ENCODE data around the gene DPP6.

DPP6 gene

DNA sequence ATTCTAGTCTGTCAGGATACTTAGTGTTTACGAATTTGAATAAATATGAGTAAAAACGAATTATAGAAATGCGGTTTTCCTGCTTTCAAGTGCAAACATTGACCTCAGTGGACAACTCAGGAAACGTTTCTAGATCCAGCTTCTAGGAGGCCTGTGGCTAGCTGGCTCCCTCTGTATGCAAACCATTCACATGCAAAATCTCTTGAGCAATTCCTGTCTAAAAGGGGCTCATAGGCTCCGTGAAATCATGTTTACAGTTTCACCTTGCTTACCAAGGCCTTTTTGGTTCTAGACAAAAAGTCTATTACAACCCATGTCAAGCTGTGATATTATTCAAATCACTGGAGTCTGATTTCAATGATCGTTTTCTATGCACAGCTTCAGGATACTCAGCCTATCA is 364.5 kb downstream of the DPP6 start:
- DNase-seq: no peak

DNA sequence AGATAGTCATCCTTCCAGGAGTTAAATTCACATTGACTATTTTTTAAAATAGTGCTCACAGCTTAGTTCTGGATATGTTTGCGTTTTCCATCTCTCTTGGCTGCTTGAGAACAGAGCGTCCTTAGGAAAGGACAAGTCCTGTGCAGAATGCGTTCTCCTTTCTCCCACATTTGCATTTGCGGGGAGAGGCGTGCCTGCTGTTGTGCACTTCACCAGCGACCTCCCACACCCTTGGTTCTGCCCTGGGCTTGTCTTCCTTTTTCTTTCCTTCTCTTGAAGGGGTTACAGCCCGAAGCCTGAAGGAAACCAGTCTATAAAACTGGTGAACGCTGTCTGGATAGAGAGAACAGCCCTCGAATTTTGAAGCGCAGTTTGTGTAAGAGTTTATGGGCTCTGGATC is 367.1 kb downstream of the DPP6 start:
- DNase-seq: no peak

DNA sequence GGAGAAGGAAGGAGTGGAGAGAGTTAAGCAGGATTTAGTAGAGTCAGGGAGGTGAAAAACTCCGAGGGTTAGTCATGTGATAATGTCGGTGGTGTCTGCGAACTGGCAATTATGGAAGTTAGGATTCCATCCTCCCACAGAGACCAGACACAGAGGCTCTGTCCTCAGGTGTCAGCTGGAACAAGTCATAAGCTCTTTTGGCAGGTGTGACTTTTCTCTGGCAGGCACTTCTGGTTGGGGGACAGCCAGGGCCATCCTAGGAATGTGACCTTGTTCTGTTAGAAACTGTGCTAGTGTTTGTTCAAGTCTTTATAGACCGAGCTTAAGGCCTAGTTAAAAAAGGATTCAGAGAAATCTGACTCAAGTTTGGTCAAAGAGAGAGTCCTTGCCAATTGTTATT is 371.0 kb downstream of the DPP6 start:
- DNase-seq: no peak

DNA sequence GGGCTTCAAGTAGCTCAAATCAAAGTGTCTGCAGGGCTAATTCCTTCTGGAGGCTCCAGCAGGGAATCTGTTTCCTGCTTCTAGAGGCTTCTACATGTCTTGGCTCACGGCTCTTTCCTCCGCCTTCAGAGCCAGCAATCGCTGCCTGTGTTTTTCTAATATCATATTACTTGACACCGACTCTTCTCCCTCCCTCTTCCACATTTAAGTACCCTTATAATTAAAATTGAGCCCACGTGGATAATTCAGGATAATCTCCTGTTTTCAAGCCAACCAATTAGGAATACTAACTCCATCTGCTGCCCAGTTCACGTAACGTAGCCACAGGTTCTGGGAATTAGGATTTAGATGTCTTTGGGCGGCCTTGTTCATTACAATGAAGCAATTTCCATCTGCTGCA is 372.2 kb downstream of the DPP6 start:
- no peak for DNase-seq

DNA sequence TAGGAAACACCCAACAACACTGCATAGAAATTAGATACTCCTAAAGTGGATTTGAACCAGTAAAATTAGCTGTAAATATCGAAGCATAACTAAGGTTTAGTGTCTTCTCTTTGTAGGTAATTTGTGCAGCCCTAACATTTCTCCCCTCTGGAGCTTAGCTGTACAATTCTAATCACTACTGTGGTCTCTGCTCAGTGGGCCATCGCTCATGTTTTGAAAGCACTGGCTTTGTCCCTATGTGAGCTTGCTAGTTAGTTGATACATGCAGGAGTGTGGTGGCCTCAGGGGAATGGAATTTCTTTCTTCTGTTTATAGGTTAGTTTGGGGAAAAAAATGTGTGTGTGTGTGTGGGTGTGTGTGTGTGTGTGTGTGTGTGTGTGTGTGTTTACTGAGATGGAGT is 373.1 kb downstream of the DPP6 start:
- DNase-seq: no peak

DNA sequence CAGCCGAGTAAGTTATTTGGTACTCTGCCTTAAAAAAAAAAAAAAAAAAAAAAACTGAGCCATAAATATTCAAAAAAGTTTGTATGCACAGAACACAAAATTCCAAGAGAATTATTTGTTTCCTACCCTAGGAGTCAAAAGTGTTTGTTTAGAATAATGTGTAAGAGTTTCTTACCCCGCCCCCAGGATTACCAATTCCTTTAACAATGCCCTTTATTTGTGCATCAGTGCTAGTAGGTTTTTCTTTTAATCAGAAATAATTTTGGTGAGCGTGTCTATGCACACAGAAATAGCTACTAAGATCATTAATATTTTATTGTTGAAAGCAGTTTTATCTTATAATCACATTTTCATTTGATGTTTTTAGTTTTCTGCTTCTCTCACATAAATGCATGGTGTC is 374.6 kb downstream of the DPP6 start:
- DNase-seq: no peak

DNA sequence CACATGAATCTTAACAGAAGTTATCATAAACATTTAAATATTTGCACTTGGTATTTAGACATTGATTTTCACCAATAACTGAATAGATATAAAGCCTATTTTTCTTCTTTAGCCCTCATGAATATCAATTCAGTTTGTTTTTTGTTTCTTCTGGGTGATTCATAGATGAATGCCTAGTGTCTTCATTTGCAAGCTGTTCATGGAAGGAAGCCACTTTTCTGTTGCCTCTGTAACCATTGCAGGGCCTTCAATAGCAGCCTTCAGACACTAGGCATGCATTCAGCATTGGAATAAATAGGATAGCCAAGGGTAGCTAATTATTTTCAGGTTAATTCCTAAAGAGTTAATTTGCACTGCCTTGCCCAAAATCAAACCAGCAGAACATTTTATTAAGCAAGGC is 375.3 kb downstream of the DPP6 start:
- DNase-seq: no peak

DNA sequence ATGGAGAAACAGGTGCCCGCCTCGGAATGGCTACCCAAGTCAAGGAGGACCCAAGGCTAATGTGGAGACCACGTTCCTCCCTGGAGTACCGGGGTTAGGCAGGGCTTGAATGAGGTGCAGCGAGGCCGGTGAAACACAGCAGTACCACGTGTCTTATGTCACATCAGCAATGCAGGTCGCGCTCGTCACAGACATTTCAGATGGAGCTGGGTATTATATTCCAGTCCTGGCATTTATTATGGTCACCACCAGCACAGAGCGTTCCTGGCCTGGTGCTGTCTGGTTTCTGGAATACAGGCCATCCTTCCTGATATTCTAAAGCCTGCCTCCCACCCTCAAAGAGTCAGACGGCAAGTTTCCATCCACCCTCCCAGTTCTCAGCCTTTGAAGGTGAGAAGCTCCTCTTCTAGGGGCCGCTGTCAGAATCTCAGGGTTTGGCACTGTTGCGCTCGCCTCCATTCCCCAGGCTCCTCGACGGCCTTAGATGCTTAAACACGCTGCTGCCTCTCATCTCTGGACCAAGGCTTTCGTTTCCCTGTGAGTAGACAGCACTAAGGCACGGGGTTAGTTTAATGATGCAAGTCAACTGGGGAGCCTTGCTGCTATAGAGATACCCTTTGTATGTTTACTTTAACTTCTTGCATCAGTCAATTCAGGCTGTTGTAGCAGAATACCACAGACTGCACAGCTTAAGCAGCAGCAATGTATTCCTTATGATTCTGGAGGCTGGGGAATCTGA is 377.6 kb downstream of the DPP6 start:
- no peak for DNase-seq

DNA sequence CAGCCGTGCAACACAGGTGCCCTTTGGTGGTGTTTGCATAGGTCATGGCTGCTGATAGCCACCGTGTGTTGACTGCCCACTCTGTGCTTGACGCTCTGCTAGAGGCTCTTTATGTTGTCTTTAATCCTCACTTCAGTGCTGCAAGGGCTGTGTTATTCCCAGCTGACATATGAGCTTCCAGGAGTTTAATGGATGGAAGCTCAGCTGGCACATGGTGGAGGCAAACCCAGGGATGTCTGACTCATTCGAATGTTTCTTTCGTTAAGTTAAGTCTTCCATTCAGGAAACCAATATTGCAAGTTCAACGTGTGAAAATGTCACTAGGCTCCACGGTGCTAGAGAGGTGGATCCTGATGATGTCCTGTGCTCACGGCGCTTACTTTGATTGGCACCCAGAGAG is 378.4 kb downstream of the DPP6 start:
- no peak for DNase-seq

DNA sequence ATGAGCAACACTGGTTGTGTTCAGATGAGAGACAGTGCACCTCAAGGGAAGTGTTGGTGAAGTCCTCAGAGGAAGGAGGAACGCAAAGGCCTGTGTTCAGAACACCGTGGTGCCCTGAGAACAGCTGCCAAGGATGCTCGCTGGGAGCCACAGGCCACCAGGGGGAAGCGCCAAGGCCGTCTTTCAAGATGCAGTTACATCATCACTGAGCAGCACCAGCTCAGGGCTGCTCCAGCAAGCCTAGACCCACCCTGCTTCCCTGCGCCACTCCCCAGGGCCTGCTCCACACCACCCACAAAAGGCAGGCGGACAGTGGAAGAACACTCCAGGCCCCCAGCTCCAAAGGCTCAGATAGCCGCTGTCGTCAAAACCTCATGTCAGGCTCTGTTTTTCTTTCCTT is 378.8 kb downstream of the DPP6 start:
- no peak for DNase-seq

DNA sequence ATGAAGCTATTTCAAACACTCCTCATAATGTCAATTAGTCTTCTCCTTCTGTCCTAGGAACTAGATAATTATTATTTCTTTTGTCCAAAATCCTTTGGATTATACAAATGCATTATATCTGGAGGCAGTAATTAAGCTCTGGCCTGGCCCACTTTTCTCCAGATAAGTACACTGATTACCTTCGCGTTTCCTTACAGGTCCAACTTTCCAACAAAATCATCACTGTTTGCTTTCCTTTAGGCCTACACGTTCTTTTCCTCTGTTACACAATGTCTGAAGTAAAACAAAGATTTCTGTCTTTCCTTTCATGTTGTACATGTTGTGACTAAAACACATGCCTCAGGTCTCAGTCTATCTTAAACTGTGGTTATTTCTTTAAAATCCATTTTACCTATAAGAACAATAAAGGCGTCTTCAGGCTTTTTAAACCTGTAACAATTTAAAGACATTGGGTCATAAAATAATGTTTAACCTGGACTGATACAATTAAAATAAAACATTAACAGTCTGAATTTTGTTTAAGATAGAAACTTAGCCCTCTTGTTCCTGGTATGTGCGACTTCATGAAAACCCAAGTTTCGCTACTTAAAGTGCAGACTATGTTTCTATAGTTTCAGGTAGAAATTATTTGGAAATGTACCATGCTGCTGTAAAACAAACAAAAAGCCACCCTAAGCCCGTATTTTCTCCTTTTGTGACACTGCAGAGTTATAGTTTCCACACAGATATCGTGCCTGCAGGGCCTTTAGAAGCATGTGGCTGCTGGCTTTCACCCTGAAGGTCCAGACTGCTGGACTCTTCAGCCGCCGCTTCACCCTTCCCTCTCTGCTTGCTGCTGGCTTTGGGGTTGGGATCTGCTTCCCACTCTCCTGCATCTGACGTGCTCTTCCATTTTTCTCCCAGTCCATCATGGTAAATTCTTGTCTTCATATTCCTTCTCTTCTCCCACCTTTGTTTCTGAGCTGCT is 381.7 kb downstream of the DPP6 start:
- DNase-seq: no peak

DNA sequence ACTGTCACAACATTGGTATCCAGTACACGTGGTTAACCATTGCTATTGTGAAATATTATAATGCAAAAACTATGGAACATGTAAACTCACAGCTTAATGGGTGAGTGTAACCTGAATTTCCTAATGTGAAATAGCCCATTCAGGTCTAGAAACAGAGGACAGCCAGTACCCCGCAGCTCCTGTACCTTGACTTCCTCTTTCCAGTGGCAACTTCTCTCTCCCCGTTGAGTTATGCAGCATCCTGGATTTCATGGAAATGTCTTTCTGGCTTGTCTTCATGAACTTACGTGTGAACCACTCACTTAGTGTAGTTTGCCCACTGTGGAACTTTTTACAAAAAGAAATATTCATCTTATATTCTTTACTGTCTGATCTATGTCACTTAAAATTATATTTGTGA is 384.4 kb downstream of the DPP6 start:
- DNase-seq: no peak

DNA sequence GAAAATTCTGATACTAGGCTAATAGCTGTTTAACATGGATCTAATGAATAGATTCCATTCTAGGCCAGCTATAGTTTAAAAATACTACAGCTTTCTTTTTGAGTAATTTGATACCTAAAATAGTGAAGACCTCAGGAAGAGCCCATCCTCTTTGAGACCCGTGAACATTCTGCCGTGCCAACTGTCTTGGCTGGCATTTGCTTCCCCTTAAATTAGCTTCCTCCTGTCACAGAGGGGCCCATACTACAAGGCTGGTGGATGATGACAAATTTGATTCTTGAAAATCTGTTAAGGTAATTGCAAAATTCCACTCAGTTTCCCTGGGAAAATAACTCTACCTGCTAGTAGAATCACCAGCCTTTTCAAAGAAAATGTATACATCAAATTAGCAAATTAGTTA is 385.0 kb downstream of the DPP6 start:
- no peak for DNase-seq

DNA sequence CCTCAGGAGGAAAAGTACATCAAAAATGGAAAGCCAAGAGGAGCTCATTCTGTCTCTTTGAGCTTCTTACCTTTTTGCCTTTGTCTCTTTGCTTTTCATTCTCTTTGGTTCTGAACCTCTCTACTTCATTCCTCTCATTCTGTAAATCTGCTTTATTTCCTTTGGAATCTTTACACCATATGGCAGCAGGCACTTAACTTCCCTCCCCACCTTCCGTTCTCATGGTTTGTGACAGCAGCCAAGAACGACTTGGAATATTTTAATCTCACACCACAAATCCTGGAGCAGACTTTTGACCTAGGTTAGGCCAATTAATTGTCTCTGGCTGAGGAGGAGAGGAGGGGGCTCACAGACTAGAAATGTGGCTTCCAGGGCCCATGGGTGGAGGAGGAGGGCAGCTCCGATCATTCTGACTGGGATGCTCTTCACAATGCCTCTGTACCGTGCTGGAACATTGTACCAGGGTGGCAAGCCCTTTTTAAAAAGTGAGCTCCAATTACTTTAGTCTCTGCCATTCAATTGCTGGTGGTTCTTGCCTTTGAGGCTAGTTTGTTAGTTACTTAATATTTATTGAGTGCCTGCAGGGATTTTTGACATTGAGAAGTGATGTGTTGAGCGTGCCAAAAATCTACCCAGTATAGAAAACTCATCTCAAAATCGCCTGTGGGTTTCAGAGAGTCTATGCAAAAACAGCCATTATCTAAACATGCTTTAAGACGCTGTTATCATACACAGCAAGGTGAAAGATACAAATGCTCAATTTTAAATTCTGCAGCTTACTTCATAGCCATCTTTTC is 386.6 kb downstream of the DPP6 start:
- no peak for DNase-seq

DNA sequence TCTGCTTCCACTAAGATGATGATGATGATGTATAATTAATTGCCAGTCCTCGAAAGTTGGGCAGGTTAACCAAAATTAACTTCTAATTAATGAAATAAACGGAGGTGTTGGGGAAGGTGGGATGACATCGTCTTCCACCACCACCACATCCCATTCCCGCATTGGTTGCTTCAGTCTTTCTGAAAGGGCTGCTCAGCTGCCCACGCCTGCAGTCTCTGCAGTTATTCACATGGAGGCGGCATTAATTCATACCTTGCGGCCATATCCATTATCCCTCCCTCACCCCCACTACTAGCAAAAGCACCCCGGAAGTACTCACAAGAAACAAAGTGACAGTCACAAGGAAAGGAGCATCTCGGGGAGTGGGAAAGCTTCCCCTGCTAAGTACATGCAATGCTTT is 387.9 kb downstream of the DPP6 start:
- DNase-seq: no peak

DNA sequence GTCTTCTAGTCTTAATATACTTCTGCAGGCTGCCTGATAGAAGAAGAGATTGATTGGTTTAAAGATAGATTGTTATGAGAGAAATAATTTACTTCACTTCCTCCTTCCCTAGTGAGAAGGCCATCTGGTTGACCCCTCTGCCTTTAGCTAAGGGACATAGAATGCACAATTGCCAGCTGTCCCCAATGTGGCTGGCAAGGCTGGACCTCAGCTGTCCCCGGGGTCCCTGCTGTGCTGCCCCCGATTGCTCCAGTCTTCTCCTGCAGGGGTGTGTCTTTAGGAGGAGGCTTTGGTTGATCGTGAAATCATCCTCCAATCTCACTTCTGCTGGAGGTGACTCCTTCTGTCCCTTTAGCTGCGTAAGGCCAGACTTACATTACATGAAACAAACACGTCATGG is 388.5 kb downstream of the DPP6 start:
- DNase-seq: no peak

DNA sequence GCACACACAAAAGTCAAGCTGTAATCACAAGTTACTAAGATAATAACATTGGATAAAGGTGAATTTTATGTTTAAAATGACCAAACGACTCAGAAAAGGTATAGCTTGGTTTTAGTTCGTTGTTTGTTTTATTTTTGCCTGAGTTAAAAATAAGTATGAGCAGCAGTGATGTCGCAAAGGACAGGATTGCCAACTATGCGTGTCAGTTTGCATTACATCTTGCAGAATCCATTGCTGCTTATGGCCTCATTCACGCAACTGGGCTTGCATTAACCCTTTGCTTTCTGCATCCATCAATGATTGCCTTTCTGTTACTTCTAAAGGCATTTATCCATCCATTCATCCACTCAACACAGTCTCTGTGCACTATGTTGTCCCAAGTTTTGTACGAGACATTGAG is 389.6 kb downstream of the DPP6 start:
- no peak for DNase-seq

DNA sequence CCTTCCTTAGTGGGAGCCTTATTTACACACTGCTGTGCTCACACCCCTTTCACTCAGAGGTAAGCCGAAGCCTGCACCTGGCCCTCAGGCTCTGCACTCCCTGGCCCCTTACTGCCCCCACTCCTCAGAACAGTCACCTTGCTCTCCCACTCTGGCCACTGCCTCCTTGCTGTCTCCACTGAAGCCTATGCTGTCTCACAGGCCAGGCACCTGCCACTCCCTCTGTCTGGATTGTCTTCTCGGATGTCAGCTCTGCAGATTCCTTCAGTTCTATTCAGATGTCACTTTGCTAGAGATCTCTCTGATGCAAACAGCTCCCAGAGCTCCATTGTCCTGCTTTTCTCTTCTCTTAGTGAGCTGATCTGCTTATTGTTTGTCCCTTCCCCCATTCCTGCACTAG is 390.7 kb downstream of the DPP6 start:
- no peak for DNase-seq

DNA sequence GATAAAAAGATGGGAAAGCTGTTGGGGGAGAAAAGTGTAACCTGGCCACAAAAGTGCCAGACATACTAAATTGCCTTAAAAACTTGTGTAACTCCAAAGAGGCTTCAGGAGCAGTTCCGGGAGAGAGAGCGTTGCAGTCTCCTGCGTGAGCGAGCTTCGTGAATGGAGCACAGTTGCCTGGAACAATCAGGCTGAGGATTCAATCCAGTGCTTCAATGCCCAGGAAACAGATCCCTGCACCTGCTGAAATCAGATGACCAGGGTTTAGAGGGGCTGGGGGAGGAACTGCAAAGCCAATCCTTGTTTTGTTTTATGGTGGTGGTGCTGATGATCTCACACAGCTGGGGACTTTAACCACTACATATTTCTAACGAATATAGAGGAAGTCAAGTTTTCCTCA is 398.3 kb downstream of the DPP6 start:
- no peak for DNase-seq

DNA sequence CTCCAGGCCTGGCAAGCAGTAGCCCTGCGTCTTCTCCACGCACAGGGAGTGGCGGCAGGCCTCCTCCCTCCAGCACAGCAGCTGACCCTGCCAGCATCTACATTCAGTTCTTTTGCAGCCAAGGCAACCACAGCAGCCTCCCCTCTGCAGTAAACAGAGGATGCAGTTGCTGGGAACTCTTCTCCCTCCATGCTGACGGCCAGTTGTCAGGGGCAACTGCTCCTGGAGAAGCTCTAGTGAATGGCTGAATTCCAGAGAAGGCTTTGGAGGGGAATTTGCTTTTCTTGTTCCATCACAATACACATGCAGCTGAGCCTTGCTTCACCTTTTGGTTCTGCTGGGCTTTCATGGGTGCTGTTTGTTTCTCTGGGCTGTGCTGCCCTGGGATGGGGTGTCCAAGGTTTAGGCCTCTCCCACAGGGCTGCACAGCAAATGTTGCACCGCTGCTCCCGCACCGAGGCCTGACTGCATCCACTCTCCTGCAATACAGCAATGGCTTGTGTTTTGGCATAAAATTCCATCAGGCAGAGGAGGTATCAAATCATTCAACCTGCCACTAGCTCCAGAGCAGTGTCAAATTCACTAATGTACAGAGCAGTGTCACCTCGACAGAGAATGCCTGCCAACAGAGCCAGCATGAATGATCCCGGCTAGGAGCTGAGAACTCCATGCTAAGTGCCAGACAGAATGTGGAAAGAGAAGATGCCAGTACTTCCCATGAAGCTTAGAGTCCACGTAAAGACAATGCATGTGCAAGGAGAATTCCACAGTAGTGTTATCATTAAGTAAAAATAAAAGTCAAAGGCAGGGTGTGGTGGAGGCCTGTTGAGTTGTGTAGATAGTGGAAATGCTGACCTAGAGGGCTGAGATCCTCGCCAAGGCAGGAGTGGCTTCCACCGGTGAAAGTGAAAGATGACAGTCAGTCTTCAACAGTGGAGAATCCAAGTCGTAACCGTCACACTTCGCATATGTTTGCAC is 399.6 kb downstream of the DPP6 start:
- no peak for DNase-seq

DNA sequence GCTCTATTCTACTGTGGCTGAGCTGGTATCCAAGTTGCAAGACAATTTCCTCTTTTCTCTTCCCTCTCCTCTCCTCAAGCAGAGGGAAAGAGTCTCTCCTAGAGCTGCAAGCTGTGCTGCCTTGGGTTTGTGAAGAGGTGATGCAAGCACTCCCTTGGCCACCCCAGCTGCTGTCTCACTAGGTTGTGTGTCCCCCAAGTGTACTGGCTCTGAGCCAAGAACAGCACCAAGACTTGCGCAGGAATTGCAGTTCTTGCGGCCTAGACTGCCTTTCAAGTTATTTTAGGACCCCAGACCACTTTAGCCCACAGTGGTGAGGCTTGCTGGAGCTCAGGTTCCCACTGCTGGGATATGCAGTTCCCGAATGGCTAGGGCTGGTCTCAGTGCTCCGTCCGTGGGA is 411.6 kb downstream of the DPP6 start:
- DNase-seq: no peak

DNA sequence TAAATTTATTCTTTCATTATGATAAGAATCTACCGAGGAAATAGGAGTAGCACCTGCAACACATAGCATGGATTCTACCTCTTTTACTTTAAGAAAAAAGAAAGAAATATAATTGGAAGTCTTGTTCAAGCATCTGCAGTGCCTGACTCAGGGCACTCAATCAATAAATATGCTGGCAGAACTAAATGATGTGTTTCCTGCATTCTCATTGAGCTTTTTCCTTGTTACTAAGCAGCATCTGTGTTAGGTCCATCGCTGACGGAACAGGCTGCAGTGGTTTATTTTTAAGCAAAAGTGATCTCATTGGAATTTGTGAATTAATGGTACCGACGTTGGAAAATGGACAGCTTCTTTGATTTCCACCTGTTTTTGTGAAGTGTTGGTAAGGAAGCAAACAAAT is 417.5 kb downstream of the DPP6 start:
- DNase-seq: no peak

Data from fibroblast of skin of back (primary cell).